ENCODE data around the gene ACTR1A. TPM values are rescaled to one million over a fixed set of nuclear protein-coding genes. Genes with fewer than 3 reads are reported as not detected.

The ACTR1A gene
- total RNA-seq, 1 donor from 2014 or later: 42.1 TPM

- DNase-seq (ENCODE audit: low spot score): no peak
Measured at GRCh38 chr10:102485093-102485784, 17.3 kb downstream of the ACTR1A start.

DNA sequence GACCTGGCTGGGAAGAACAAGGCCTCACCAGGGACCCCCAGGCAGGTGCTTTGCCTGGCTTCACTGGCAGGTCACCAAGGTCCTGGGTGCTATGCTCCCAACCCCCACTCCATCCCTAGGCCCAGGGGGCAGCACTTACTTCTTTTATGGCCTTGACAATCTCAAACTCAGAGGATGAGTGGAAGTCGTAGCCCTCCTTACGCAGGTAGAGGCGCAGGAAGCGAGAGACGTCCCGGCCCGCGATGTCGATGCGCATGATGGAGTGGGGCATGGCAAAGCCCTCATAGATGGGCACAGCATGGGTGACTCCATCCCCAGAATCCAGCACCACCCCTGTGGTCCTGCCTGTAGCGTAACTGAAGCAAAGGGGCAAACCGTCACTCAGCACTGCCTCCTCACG lies 18.5 kb downstream of the ACTR1A start:
- DNase-seq (ENCODE audit: low spot score): no peak

- DNase-seq (ENCODE audit: low spot score): no peak
Measured at GRCh38 chr10:102480396-102480795, 22.1 kb downstream of the ACTR1A start.

DNA sequence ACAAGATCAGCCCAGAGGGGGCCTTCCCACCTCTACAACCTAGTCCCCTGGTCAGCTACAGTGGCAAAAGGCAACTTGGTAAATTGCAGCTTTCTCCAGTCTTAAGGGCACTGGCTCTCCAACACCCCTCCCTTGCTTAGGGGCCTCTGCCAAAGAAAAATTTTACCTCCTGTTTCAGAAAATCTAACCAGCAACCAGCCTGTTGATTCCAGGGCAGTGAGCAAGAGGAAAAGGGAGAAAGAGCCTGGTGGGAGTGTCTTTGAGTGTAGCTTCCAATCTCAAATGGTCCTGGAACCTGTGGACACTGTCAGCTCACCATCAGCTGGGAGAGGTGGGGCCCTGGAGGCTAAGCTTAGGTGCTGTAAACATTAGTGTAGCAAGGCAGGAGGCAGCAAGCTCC lies 22.9 kb downstream of the ACTR1A start:
- DNase-seq (ENCODE audit: low spot score): no peak

- no peak for DNase-seq (ENCODE audit: low spot score)
Measured at GRCh38 chr10:102476466-102477141, 25.9 kb downstream of the ACTR1A start.

GRCh38 chr10:102475451-102476040 lies 27.0 kb downstream of the ACTR1A start:
- no peak for DNase-seq (ENCODE audit: low spot score)

DNA sequence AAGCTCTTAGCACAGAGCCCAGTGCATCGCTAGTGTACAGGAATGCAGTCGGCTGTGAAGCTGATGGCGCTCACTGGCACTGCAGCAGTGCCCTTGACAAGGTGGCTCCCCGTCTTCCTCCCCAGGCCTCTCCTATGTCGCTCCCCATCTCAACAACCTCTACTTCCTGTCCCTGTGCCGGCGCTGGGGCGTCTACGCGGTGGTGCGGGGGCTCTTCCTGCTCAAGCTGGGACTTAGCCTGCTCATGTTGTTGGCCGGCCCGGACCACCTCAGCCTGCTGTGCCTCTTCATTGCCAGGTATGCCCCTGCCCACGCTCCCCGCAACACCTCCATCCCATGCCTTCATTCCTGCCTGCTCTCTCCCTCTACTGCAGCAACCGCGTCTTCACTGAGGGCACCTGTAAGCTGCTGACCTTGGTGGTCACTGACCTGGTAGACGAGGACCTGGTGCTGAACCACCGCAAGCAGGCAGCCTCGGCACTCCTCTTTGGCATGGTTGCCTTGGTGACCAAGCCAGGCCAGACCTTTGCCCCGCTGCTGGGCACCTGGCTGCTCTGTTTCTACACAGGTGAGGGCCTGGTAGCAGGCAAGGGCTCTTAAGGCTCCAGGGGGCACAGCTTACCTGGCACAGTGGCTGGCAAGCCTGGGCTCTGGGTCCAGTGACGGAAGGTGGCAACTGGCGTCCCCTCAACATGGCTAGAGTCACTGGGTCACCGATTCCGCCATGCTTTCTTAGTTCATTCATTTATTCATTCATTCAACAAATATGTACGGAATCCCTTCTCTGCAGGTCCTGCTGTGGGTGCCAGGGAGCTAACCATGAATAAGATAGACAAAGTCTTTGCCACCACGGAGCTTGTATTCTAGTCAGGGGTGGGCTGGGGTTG lies 28.8 kb downstream of the ACTR1A start:
- DNase-seq (ENCODE audit: low spot score): no peak

DNA sequence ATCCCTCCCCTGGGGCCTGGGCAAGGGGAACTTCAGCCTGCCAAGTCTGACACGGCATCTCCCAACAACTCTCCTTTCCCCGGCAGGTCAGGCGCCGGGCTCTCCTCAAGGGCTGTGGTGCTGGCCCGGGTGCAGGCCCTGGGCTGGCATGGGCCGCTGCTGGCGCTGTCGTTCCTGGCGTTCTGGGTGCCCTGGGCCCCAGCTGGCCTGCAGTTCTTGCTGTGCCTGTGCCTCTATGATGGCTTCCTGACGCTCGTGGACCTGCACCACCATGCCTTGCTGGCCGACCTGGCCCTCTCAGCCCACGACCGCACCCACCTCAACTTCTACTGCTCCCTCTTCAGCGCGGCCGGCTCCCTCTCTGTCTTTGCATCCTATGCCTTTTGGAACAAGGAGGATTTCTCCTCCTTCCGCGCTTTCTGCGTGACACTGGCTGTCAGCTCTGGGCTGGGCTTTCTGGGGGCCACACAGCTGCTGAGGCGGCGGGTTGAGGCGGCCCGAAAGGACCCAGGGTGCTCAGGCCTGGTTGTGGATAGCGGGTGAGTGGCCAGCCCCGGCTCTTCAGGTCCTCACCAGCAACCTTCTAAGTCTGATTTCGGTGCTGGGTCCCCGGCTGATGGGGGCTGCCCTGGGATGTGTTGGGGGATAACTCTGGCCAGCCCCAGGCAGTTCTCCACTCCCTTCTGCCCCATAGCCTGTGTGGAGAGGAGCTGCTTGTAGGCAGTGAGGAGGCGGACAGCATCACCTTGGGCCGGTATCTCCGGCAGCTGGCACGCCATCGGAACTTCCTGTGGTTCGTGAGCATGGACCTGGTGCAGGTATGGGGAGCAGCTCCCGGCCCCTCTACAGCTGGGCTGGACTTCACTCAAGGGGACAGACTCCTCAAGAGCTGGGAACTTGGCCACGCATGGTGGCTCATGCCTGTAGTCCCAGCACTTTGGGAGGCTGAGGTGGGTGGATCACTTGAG lies 31.6 kb downstream of the ACTR1A start:
- no peak for DNase-seq (ENCODE audit: low spot score)

- peak; percentile 77 for DNase-seq (ENCODE audit: low spot score)
Measured at GRCh38 chr10:102468683-102469082, 33.8 kb downstream of the ACTR1A start.

GRCh38 chr10:102467971-102468438 lies 34.5 kb downstream of the ACTR1A start:
- DNase-seq (ENCODE audit: low spot score): no peak

DNA sequence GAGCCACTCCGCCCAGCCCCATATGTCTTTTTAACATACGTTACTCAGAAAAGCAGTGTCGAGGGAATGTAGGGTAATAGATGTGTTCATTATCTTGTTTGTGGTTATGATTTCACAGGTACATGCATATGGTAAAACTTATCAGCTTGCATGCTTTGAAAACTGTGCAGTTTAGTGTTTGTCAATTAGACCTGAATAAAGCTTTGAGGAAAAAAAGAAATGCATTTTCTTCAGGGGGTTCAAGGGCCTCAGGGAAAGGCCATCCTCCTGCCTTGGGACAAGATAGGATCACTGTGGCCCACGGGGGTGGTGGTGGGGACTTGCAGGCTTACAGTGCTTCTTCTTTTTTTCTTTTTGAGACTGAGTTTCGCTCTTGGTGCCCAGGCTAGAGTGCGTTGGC lies 35.2 kb downstream of the ACTR1A start:
- DNase-seq (ENCODE audit: low spot score): no peak

DNA sequence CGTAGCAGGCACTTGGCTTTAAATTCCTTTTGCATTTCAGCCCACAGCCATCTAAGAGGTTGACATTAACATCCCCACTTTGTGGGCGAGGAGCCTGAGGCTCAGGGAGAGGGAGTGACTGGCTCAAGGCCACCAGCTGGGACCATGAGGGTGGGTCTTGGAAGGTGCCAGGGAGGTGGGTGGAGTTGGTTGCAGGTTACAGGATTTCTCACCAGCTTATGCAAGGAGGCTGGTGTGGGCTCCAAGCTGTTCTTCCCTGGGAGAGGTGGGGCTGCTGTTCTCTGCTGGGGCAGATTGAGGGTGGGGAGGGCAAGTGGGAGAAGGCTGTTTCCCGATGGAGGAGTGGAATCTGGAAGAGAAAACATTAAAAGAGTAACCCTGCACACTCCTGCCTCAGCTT lies 37.0 kb downstream of the ACTR1A start:
- no peak for DNase-seq (ENCODE audit: low spot score)

DNA sequence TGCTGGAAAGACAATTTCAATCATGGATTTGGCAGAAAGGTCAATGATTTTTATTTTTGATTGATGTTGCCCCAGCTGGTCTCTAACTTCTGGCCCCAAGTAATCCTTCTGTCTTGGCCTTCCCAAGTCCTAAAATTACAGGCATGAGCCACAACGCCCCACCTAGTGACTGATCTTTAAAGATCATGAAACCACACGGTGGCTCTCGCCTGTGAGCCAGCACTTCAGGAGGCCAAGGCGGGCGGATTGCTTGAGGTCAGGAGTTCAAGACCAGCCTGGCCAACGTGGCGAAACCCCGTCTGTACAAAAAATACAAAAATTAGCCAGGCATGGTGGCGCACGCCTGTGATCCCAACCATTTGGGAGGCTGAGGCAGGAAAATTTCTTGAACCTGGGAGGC lies 38.5 kb downstream of the ACTR1A start:
- no peak for DNase-seq (ENCODE audit: low spot score)

GRCh38 chr10:102462512-102463054 lies 39.9 kb downstream of the ACTR1A start:
- no peak for DNase-seq (ENCODE audit: low spot score)

DNA sequence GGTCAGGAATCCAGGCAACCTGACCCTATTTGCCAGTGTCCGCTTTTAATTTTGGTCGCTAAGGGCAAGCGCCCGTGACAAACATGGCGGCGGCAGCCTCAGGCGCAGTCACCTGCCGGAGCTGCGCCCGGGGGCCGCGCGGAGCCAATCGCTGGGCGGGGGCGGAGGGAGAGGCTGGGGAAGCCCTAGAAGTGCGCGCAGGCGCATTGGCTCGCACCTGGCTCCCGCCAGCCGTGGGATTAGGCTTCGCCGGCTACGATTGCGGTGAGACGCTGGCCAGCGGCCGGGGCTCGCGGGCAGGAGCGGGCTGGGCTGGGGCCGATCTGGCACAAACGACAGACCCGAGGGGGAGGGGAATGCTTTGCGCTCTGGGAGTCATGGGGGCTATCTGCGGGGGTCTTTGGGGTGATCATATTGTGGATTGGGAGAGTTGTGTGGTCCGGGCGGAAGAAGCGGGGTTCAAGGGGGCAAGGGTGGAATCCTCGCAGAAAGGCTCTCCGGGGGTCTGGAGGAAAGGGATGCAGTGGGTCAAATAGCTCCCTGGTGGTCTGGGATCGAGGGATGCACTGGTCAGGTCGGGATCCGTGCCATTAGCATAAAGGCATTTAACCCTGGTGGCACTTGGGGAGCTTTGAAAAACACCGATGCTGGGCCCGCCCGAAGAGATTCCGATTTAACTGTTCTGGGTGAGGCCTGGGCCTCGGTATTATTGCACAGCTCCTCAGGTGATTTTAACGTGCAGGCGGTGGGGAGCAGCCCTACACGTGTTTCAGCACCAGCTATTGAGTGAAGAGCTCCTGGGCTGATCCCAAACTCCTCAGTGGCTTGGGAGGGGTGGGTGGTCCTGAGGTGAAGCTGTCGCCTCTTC lies 41.1 kb downstream of the ACTR1A start:
- DNase-seq (ENCODE audit: low spot score): peak; percentile 82

DNA sequence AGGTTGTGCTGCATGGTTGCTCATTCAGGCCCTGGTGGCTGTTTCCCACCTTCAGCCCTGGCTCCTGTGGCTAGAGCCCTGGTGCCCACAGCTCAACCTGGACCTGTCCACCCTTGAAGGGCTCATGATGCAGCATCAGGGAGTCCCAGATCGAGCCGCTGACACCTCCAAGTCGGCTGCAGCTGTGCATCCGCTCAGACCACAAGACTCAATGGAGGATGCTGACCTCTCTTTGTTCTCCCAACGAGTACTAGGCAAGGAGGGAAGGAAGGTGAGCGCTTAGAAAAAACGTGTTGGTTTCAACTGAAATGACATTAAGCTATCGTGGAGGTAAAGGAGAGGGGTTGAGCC lies 41.7 kb downstream of the ACTR1A start:
- DNase-seq (ENCODE audit: low spot score): no peak

DNA sequence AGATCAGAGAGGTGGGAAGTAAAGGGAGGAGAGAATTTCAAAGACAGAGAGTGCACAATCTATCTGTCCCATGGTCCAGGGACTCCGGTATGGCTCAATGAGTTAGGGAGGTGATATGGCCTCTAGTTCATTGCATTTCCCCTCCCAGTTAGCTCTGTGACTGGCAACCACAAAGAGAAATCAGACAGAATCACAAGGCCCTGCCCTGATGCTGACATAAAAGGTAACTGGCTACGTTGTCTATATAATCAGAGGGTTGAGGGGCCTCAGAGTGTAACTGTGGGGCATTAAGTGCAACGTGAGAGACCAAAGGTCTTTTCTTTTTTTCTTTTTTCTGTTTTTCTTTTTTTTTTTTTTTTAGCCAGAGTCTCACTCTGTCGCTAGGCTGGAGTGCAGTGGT lies 43.9 kb downstream of the ACTR1A start:
- no peak for DNase-seq (ENCODE audit: low spot score)

- DNase-seq (ENCODE audit: low spot score): no peak
Measured at GRCh38 chr10:102457591-102458150, 44.8 kb downstream of the ACTR1A start.

GRCh38 chr10:102455893-102456471 lies 46.5 kb downstream of the ACTR1A start:
- peak; percentile 86 for DNase-seq (ENCODE audit: low spot score)

Measured in umbilical cord (tissue), 2 donors.